Keratinocyte (primary cell): ENCODE measurements around the gene RASGEF1C. TPM values are rescaled to one million over a fixed set of nuclear protein-coding genes. Genes with fewer than 3 reads are reported as not detected.

ENCODE experiments used
- DNase-seq: peaks from one replicate; pipeline ENCODE4 v3.0.0-alpha.2; 2011; ENCODE audit warnings: low read depth, missing footprints, low spot score
- FAIRE-seq: peaks from 2 replicates; lab custom pipeline; 2011; peaks lifted over from hg19 to GRCh38; lab: Jason Lieb, UNC
- H2AFZ ChIP-seq: 2 replicates; pipeline ENCODE4 v1.6.0; 2012; ENCODE audit warnings: low read length, control low read depth, inconsistent platforms; ENCODE audit not compliant: control insufficient read depth
- H3K27ac ChIP-seq: 2 replicates; pipeline ENCODE4 v1.5.1; 2011; ENCODE audit warnings: low read length; ENCODE audit not compliant: control insufficient read depth, insufficient read depth
- H3K27me3 ChIP-seq: 3 replicates; pipeline ENCODE4 v1.6.0; 2011; ENCODE audit warnings: low read length; ENCODE audit not compliant: control insufficient read depth, insufficient read depth; ENCODE audit errors: extremely low read depth
- H3K36me3 ChIP-seq, 2 experiments: 2 replicates in 1 of 2; 3 replicates in 1 of 2; pipeline ENCODE4 v1.5.1; 2011; ENCODE audit warnings: low read length in 2 of 2, mild to moderate bottlenecking in 1 of 2; ENCODE audit not compliant: control insufficient read depth in 2 of 2, insufficient read depth in 2 of 2; ENCODE audit errors: extremely low read depth in 1 of 2
- H3K4me1 ChIP-seq: 3 replicates; pipeline ENCODE4 v1.5.1; 2011; ENCODE audit warnings: low read length; ENCODE audit not compliant: control insufficient read depth, insufficient read depth; ENCODE audit errors: extremely low read depth
- H3K4me2 ChIP-seq: 3 replicates; pipeline ENCODE4 v1.6.0; 2011; ENCODE audit warnings: low read depth, low read length; ENCODE audit not compliant: control insufficient read depth, insufficient read depth; ENCODE audit errors: extremely low read depth
- H3K4me3 ChIP-seq, 3 experiments: fragments of 200-600 bp in 1 of 3; sonication (generic) in 1 of 3; 2 replicates in 2 of 3; 3 replicates in 1 of 3; pipeline ENCODE4 v1.5.1; 2011 to 2016; ENCODE audit warnings: low read length in 3 of 3, mild to moderate bottlenecking in 3 of 3, control low read depth in 2 of 3, inconsistent platforms in 1 of 3, low read depth in 1 of 3, mixed read lengths in 1 of 3, mixed run types in 1 of 3, moderate library complexity in 1 of 3; ENCODE audit not compliant: control insufficient read depth in 2 of 3, insufficient read depth in 2 of 3; ENCODE audit errors: extremely low read depth in 1 of 3
- H3K79me2 ChIP-seq: 2 replicates; pipeline ENCODE4 v1.6.0; 2012; ENCODE audit warnings: low read length; ENCODE audit not compliant: control insufficient read depth, insufficient read depth
- H3K9ac ChIP-seq: 3 replicates; pipeline ENCODE4 v1.6.0; 2011; ENCODE audit warnings: low read length; ENCODE audit not compliant: control insufficient read depth, insufficient read depth; ENCODE audit errors: extremely low read depth
- H3K9me1 ChIP-seq: 3 replicates; pipeline ENCODE4 v1.6.0; 2011; ENCODE audit warnings: low read length; ENCODE audit not compliant: control insufficient read depth, insufficient read depth; ENCODE audit errors: extremely low read depth
- H3K9me3 ChIP-seq: 2 replicates; pipeline ENCODE4 v1.5.1; 2012; ENCODE audit warnings: low read depth, low read length; ENCODE audit not compliant: control insufficient read depth
- H4K20me1 ChIP-seq: 3 replicates; pipeline ENCODE4 v1.6.0; 2011; ENCODE audit warnings: low read length; ENCODE audit not compliant: control insufficient read depth, insufficient read depth; ENCODE audit errors: extremely low read depth
- EZH2 ChIP-seq: IDR thresholded peaks from one replicate; pipeline ENCODE4 v1.6.1; 2012; ENCODE audit warnings: inconsistent platforms, mild to moderate bottlenecking, low read length, moderate library complexity
- dilution Hi-C: fragments of 300-500 bp; cut with MboI; formaldehyde crosslinking; loops from one replicate; pipeline ENCODE4 v1.7.0; 2020; ENCODE audit warnings: low sequenced_read_pairs; ENCODE audit not compliant: extremely low pct_ligation_motif_present
- polyA plus RNA-seq, 5 experiments: library from polyadenylated mRNA; depleted of rRNA in 3 of 5; stranded (reverse) in 3 of 5; stranded (forward) in 1 of 5; unstranded in 1 of 5; fragments of >200 nt; gene quantifications; 1 replicate in 1 of 5; 2 replicates in 3 of 5; 3 replicates in 1 of 5; pipeline versions ENCODE4 v1.2.1 to v1.2.3, GENCODE V29; 2011 to 2012; ENCODE audit warnings: missing spikeins in 2 of 5, low read depth in 1 of 5, low replicate concordance in 1 of 5
- TF ChIP-seq, protein P1 (sequence below), 3 experiments: IDR thresholded peaks in 1 of 3; conservative IDR thresholded peaks in 1 of 3; optimal IDR thresholded peaks in 1 of 3; 2 replicates in 2 of 3; 3 replicates in 1 of 3; pipeline versions ENCODE3 to v1.5.1; 2011; ENCODE audit warnings: low read length in 3 of 3, mild to moderate bottlenecking in 3 of 3, moderate library complexity in 2 of 3, control low read depth in 1 of 3, inconsistent platforms in 1 of 3; ENCODE audit not compliant: insufficient read depth in 2 of 3; ENCODE audit errors: extremely low read depth in 1 of 3

The RASGEF1C gene
- polyA plus RNA-seq, 1 donor (not counting 4 experiments of a cell fraction or from before 2014, with no cell fraction given) = not detected

DNA sequence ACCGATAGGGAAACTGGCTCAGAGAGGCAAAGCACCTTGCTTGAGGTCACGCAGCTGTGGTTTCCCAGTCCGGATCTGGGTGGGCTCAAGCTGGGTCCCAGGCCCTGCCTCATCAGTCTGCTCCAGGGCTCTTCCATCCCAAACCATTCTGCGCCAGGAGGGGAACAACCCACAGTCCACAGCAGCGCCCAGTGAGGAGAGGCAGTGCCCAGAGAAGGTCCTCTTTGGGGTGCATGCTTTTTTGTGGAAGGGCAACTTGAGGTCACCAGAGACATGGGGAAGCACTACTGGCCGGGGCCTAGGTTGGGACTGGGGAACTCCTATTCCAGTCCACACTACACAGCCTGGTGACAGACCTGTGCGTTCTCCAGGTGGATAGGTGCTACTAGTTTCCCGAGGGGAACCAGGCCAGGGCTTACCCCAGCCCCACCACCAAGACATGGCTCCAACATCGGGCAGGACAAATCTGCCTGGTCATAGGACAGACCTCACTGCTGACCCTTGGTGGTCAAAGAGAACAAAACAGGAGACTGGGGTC lies 75.0 kb downstream of the RASGEF1C start:
- no peak overlapping the region for H3K4me3 ChIP-seq
- dilution Hi-C loops = no loop called here

DNA sequence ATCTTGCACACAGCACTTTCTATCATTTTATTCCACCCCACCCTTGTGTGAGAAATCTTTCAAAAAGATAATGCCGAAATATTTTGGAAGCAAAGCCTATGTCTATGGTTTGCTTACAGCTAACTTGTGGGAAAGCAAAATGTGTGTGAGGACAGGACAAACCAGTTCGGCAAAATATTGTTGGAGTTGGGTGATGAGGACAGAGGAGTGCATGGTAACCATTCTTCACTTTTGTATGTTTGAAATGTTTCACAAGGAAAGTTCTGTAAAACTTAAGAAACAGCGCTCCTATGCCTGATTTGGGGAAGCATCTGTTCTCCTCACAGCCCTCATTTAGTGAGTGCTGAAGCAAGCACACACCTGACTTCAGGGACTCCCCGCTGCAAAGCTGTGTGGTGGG lies 75.5 kb downstream of the RASGEF1C start:
- no peak overlapping the region for H3K4me3 ChIP-seq
- H3K9me1 ChIP-seq = no peaks in the 10 kb centered on the region
- H3K36me3 ChIP-seq = no peaks in the 10 kb centered on the region
- no peak overlapping the region for H3K27ac ChIP-seq
- H3K4me1 ChIP-seq = no peaks in the 10 kb centered on the region
- no peak for TF ChIP-seq EZH2
- TF ChIP-seq, protein P1, sequence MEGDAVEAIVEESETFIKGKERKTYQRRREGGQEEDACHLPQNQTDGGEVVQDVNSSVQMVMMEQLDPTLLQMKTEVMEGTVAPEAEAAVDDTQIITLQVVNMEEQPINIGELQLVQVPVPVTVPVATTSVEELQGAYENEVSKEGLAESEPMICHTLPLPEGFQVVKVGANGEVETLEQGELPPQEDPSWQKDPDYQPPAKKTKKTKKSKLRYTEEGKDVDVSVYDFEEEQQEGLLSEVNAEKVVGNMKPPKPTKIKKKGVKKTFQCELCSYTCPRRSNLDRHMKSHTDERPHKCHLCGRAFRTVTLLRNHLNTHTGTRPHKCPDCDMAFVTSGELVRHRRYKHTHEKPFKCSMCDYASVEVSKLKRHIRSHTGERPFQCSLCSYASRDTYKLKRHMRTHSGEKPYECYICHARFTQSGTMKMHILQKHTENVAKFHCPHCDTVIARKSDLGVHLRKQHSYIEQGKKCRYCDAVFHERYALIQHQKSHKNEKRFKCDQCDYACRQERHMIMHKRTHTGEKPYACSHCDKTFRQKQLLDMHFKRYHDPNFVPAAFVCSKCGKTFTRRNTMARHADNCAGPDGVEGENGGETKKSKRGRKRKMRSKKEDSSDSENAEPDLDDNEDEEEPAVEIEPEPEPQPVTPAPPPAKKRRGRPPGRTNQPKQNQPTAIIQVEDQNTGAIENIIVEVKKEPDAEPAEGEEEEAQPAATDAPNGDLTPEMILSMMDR (optimal IDR thresholded peaks at IDR 0.05 in 1 of 3, IDR thresholded peaks at IDR 0.05 in 1 of 3, conservative IDR thresholded peaks at IDR 0.05 in 1 of 3; ENCODE audit: extremely low read depth in 1 of 3, insufficient read depth in 2 of 3, low read length in 3 of 3) = no peak
- no peaks in the 10 kb centered on the region for H4K20me1 ChIP-seq
- no peaks in the 10 kb centered on the region for H3K79me2 ChIP-seq
- no peak overlapping the region for H3K4me2 ChIP-seq
- H3K9ac ChIP-seq = no peak overlapping the region
- no peak overlapping the region for H2AFZ ChIP-seq
- H3K9me3 ChIP-seq = no peaks in the 10 kb centered on the region
- dilution Hi-C loops = no loop called here
- FAIRE-seq (no peak), DNase-seq (no peak)
- no peaks in the 10 kb centered on the region for H3K27me3 ChIP-seq

More for the DNA sequence above, 75.0 kb downstream of the RASGEF1C start:
- Histone ChIP-seq H3K27me3 (no peaks in the 10 kb centered on the region), H3K79me2 (no peaks in the 10 kb centered on the region), H3K27ac (no peak overlapping the region), H3K4me1 (no peaks in the 10 kb centered on the region), H3K9ac (no peak overlapping the region), H2AFZ (no peak overlapping the region), H3K9me3 (no peaks in the 10 kb centered on the region), H3K9me1 (no peaks in the 10 kb centered on the region), H3K4me2 (no peak overlapping the region), H3K36me3 (no peaks in the 10 kb centered on the region), H4K20me1 (no peaks in the 10 kb centered on the region)
- TF ChIP-seq EZH2 = no peak
- TF ChIP-seq, protein P1 (optimal IDR thresholded peaks at IDR 0.05 in 1 of 3, IDR thresholded peaks at IDR 0.05 in 1 of 3, conservative IDR thresholded peaks at IDR 0.05 in 1 of 3; ENCODE audit: extremely low read depth in 1 of 3, insufficient read depth in 2 of 3, low read length in 3 of 3) = no peak
- DNase-seq (no peak), FAIRE-seq (no peak)
